ENCODE measurements around the gene CACNA2D3.

The CACNA2D3 gene

DNA sequence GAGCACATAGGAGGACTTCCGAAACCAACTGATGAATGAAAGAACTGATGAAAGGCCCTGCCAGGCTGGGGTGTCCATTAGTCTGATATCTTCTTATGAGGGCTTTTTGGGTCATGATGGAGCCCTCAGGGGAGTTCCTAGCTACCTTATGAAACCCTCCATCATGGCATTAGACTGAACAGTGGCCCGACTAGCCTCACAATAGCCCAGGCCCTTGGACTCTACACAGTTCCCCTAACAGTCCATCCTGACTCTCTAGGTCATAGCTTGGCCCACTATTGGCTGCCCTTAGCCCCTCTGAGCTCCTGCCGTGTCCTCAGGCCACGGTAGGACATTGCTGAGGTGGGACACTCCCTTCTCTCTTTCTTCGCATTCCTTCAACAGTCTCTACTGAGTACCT is 365.9 kb downstream of the CACNA2D3 start:
- DNase-seq: no peak

GRCh38 chr3:54494209-54494608 is 371.9 kb downstream of the CACNA2D3 start:
- no peak for DNase-seq

DNA sequence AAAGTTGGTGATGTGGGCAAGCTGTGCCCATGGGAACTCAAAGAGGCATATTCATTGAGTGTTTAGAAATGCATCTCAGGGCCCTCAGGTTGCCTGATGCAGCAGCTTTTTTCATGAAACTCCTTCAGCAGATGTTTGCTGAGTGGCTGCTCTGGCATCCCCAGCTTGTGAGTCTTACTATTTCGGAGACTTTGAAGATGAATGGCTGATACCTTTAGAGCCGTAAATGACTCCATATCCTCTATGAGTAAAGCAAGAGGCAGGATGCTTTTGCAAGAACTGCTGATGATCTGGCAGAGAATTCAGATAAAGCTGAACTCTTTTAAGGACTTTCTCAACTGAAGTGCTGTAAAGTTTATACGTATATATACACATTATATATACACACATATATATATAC is 384.3 kb downstream of the CACNA2D3 start:
- DNase-seq: no peak

DNA sequence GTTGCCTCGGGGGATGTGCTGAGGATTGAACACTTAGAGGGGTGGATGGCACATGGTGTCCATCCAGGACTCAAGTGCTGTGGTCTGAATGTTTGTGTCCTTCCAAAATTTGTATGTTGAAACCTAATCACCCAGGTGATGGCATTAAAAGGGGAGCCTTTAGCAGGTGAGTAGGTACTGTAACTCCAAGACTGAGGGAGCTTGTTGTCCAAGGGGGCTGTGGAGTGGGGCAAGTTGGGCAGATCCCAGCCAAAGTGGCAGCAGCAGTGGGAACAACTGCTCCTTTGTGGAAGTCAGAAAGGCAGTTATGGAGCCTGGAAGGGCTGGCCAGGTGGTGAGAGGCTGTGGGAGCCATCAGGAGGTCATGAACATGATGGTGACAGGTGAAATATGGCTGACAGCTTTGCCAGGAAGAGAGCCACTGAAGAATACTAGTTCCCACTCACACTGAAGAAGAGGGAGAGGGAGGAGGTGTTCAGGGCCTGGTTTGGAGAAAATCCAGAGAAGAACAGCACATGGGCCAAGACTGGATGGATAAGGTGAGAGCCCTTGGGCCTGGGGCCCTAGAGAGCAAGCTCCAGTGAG is 385.6 kb downstream of the CACNA2D3 start:
- DNase-seq: no peak

GRCh38 chr3:54510506-54510905 is 388.2 kb downstream of the CACNA2D3 start:
- DNase-seq: no peak

GRCh38 chr3:54511766-54512365 is 389.5 kb downstream of the CACNA2D3 start:
- DNase-seq: no peak

GRCh38 chr3:54514006-54514405 is 391.7 kb downstream of the CACNA2D3 start:
- no peak for DNase-seq

DNA sequence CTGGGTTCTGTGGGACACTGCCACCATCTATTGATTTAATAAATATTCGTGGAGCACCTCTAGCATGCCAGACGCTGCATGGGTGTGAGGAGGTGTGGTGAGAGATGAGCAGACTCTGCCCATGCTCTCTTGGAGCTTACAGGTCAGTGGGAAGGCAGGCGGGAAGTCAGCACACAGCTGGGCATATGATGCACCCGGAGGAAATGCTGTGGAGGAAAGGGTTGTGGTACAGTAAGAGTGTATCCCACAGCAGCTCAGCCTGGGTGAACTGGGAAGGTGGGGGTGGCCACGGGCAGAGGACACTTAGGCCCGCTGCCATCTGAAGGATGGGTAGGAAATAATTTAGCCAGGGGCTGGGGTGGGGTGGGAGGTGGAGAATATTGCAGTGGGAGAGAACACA is 392.1 kb downstream of the CACNA2D3 start:
- DNase-seq: no peak

GRCh38 chr3:54515441-54516213 is 393.3 kb downstream of the CACNA2D3 start:
- no peak for DNase-seq

DNA sequence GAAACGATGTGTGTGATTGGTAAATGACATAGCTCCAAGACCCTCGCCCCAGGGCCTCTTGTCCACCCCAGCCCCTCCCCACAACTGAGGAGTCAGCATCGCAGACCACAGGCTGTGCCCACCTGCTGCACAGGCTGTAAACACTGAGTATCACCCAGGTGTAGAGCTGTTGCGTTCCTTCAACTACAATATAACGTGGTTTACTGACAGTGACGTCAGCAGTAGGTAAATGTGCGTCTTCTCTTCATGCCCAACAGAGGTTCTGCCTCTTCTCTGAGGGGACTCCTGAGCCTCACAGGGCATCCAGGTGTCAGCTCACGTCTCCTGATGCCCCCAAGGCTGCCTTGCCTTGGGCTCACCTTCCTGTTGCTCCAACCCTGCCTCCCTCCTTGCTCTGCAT is 395.1 kb downstream of the CACNA2D3 start:
- DNase-seq: no peak

- DNase-seq: no peak
These were observed 395.8 kb downstream of the CACNA2D3 start for GRCh38 chr3:54518011-54518675.

DNA sequence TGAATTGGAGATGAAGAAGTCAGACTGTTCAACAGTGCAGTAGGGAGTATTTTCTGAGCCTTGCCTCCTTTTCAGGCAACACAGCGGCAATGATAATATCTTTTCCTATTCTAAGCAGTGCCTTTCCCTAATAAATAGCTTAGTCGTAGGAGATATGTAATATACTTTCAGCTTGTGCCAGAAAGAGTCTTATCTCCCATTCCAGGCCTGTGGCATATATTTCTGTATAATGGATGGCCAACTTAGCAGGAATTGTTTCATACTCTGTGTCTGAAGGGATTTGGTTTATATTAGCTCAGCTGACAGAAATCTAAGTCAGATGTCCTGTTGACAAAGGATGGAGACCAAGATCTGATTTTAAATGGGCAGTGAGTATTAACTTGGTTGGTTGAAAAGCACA is 397.1 kb downstream of the CACNA2D3 start:
- DNase-seq: no peak

- no peak for DNase-seq
These were observed 397.7 kb downstream of the CACNA2D3 start for GRCh38 chr3:54520060-54520459.

DNA sequence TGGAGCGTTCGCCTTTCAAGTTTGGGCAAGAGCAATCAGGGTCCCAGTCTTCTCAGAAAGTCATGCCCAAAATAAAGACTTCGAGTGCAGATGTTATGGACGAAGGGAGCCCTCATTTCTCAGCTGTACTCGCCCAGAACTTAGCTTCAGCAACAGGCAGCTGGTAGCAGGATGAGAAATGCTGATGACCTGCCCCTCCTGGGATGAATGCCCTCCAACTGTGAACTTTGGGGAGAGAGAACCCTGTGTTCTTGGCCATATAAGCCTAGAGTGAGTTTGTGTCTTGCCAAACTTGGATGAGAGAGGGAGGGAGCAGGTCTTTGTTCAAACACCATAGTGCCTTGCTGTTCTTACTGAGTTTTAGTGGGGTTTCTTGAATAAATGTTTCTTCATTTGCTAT is 405.2 kb downstream of the CACNA2D3 start:
- DNase-seq: no peak

- no peak for DNase-seq
These were observed 405.6 kb downstream of the CACNA2D3 start for GRCh38 chr3:54527953-54528352.

GRCh38 chr3:54528668-54529067 is 406.3 kb downstream of the CACNA2D3 start:
- DNase-seq: no peak

GRCh38 chr3:54530091-54530490 is 407.7 kb downstream of the CACNA2D3 start:
- no peak for DNase-seq

DNA sequence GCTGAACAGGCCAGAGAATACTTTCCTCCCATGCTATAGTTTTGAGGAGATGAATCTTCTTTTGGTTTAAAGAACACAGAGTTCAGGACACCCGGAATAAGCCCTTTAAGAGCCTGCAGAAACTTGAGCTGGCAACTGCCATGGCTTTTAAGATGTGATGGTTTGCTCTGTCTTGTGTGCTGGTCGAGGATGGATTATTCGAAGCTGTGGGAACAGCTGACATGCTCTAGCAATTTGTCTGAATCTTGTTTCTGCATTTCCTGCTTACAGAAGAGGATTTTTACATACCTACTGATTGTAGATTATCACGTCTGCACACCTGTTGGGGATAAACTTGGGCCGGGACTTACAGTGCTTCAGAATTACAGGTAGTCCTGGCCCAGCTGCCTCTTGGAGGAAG is 408.6 kb downstream of the CACNA2D3 start:
- DNase-seq: no peak

GRCh38 chr3:54531741-54532140 is 409.4 kb downstream of the CACNA2D3 start:
- no peak for DNase-seq

GRCh38 chr3:54533856-54534255 is 411.5 kb downstream of the CACNA2D3 start:
- DNase-seq: no peak

- no peak for DNase-seq
These were observed 413.3 kb downstream of the CACNA2D3 start for GRCh38 chr3:54535619-54536018.

DNA sequence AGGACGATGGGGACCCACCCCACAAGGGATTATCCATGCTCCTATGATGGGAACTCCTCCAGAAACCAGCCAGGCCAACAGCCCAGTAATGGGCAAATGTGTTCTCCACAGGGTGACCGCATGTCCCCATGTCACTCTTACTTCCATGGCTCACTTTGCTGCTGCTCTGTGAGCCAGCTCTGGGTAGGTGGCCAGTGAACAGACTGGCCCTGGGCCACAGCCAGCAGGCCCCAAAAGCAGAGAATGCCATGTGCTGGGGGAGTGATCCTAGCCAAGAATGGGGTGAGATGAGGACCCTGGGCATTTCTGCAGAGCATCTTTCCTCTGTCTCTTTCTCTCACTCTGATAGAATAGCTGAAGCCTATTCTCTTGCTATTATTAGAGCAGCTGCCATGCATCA is 414.1 kb downstream of the CACNA2D3 start:
- no peak for DNase-seq

- DNase-seq: no peak
These were observed 415.2 kb downstream of the CACNA2D3 start for GRCh38 chr3:54537506-54537905.

DNA sequence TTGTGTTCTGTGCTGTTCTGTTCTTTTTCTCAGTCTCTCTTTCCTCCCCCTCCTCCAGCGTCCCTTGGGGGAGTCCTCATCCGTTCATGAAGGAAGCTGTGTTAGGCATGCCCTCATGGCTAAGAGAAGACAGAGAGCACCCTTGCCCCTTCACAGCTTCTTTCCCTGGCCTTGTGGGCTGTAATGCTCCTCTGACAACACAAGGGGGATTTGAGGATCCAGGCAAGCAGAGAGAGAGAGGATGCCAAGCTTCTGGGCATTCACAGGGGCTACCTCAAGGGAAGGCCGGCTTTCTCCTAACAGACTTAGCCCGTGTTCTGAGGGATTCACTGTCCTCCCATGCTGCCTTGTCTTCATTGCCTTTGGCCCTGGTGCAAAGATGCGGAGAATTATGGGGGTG is 416.0 kb downstream of the CACNA2D3 start:
- DNase-seq: no peak
